Nephron progenitor cell (in vitro differentiated cells): ENCODE data around the gene CRACR2A.

ENCODE experiments used
- DNase-seq: peaks from one replicate; pipeline ENCODE4 v3.0.0; 2021
- H3K27ac Mint-ChIP-seq: 2 replicates; pipeline ENCODE4 v1.8.0; 2021; ENCODE audit warnings: mild to moderate bottlenecking, moderate library complexity, mixed read lengths
- H3K27me3 Mint-ChIP-seq: 2 replicates; pipeline ENCODE4 v1.8.0; 2021; ENCODE audit warnings: mild to moderate bottlenecking, low read depth, mixed read lengths; ENCODE audit not compliant: poor library complexity
- H3K36me3 Mint-ChIP-seq: 2 replicates; pipeline ENCODE4 v1.8.0; 2021; ENCODE audit warnings: low read depth, mixed read lengths
- H3K4me1 Mint-ChIP-seq: 2 replicates; pipeline ENCODE4 v1.8.0; 2021; ENCODE audit warnings: mixed read lengths
- H3K4me3 Mint-ChIP-seq: 2 replicates; pipeline ENCODE4 v1.8.0; 2021; ENCODE audit warnings: mild to moderate bottlenecking, moderate library complexity, mixed read lengths
- H3K9me3 Mint-ChIP-seq: 2 replicates; pipeline ENCODE4 v1.8.0; 2021; ENCODE audit warnings: mild to moderate bottlenecking, moderate library complexity, mixed read lengths
- CTCF ChIP-seq: fragments of 200-600 bp; sonication (generic); IDR thresholded peaks from 2 replicates; pipeline ENCODE4 v1.5.0; 2021; ENCODE audit warnings: antibody characterized with exemption

The CRACR2A gene

GRCh38 chr12:3667485-3667884 lies 85.4 kb downstream of the CRACR2A start:
- Mint-ChIP-seq H3K9me3 (no peaks in the 10 kb centered on the region), H3K36me3 (no peaks in the 10 kb centered on the region), H3K27me3 (peaks cover 6% of the 10 kb centered on the region), H3K4me3 (no peak overlapping the region), H3K27ac (no peak overlapping the region), H3K4me1 (peaks cover 44% of the 10 kb centered on the region)
- TF ChIP-seq CTCF, result no peak
- no peak for DNase-seq

GRCh38 chr12:3666441-3666840 lies 86.5 kb downstream of the CRACR2A start:
- H3K27me3 Mint-ChIP-seq, result peaks cover 6% of the 10 kb centered on the region
- H3K36me3 Mint-ChIP-seq, result no peaks in the 10 kb centered on the region
- TF ChIP-seq CTCF, result no peak
- H3K4me3 Mint-ChIP-seq, result no peak overlapping the region
- H3K27ac Mint-ChIP-seq, result no peak overlapping the region
- H3K9me3 Mint-ChIP-seq, result no peaks in the 10 kb centered on the region
- DNase-seq, result no peak
- peaks cover 50% of the 10 kb centered on the region for H3K4me1 Mint-ChIP-seq

GRCh38 chr12:3662521-3662921 lies 90.4 kb downstream of the CRACR2A start:
- H3K27me3 Mint-ChIP-seq, result peaks cover 7% of the 10 kb centered on the region
- peaks cover 41% of the 10 kb centered on the region for H3K4me1 Mint-ChIP-seq
- no peak for DNase-seq
- no peak for TF ChIP-seq CTCF
- no peak overlapping the region for H3K4me3 Mint-ChIP-seq
- no peaks in the 10 kb centered on the region for H3K9me3 Mint-ChIP-seq
- no peak overlapping the region for H3K27ac Mint-ChIP-seq
- no peaks in the 10 kb centered on the region for H3K36me3 Mint-ChIP-seq

GRCh38 chr12:3661028-3661427 lies 91.9 kb downstream of the CRACR2A start:
- no peak overlapping the region for H3K4me3 Mint-ChIP-seq
- H3K36me3 Mint-ChIP-seq, result no peaks in the 10 kb centered on the region

GRCh38 chr12:3658327-3659163 lies 94.4 kb downstream of the CRACR2A start:
- Mint-ChIP-seq H3K4me1 (peaks cover 42% of the 10 kb centered on the region), H3K9me3 (no peaks in the 10 kb centered on the region), H3K4me3 (no peak overlapping the region), H3K36me3 (no peaks in the 10 kb centered on the region), H3K27me3 (peaks cover 7% of the 10 kb centered on the region), H3K27ac (no peak overlapping the region)
- DNase-seq, result peak; percentile 51
- peak; percentile 39 for TF ChIP-seq CTCF

More at GRCh38 chr12:3661028-3661427, 91.9 kb downstream of the CRACR2A start:
- no peak overlapping the region for H3K27ac Mint-ChIP-seq
- DNase-seq, result no peak
- peaks cover 30% of the 10 kb centered on the region for H3K4me1 Mint-ChIP-seq
- no peak for TF ChIP-seq CTCF
- peaks cover 7% of the 10 kb centered on the region for H3K27me3 Mint-ChIP-seq
- no peaks in the 10 kb centered on the region for H3K9me3 Mint-ChIP-seq
